ENCODE data around the gene MLLT6.

DNA sequence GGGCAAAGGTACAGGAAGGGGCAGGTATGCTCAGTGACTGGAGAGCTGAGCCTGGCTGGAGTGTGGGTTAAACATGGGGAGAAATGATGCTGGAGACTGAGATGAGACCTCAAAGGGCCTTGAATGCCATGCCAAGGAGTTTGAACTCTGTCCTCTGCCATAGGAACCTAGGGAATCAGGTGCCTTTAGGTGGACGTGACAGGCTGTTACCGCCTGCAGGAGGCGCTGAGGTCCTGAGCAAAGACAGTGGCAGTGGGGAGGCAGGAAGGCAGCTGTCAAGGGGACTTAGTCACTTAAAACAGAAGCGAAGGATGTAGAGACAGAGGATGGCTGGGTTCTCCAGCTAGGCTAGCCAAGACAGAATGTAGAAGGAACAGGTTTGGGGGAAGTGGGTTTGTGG lies 56.5 kb downstream of the MLLT6 start:
- TF ChIP-seq, protein P1, sequence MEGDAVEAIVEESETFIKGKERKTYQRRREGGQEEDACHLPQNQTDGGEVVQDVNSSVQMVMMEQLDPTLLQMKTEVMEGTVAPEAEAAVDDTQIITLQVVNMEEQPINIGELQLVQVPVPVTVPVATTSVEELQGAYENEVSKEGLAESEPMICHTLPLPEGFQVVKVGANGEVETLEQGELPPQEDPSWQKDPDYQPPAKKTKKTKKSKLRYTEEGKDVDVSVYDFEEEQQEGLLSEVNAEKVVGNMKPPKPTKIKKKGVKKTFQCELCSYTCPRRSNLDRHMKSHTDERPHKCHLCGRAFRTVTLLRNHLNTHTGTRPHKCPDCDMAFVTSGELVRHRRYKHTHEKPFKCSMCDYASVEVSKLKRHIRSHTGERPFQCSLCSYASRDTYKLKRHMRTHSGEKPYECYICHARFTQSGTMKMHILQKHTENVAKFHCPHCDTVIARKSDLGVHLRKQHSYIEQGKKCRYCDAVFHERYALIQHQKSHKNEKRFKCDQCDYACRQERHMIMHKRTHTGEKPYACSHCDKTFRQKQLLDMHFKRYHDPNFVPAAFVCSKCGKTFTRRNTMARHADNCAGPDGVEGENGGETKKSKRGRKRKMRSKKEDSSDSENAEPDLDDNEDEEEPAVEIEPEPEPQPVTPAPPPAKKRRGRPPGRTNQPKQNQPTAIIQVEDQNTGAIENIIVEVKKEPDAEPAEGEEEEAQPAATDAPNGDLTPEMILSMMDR (IDR thresholded peaks at IDR 0.05; ENCODE audit: low read length), result peak; percentile 35
- no peak for TF ChIP-seq EZH2 (optimal IDR thresholded peaks at IDR 0.05; ENCODE audit: low read depth, low read length)
